ENCODE measurements around the gene DPY19L1.
"Not testable (repeated sequence)": the region's sequence is repeated elsewhere in the genome, so short reads cannot be mapped to it uniquely, and the experiment has no call there.

The DPY19L1 gene

DNA sequence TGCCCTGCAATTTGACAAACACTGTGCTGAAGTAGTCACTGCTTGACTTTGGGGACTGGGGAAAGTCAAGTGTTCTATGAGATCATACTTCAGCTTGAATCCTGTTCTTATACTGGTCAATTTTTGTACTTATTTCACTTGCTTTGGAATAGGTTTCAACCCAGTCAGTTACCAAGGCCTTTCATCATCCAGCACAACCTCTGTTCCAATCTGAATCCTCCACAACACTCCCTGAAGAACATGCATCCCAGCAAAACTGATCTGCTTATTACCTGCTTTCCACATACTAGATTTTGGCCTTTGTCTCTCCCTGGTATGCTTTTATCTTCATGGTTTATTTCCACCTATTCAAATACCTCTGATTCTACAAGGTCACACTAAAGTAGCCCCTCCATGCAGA is 29.5 kb downstream of the DPY19L1 start:
- POLR2A ChIA-PET = no interaction called here
- DNase-seq (ENCODE audit: extremely low spot score) = no peak
- TF ChIP-seq FOXK2 (IDR thresholded peaks at IDR 0.05) (no peak), L3MBTL2 (conservative IDR thresholded peaks at IDR 0.05) (no peak), ARNT (IDR thresholded peaks at IDR 0.05) (no peak), FOXA1 (IDR thresholded peaks at IDR 0.05) (no peak), HDGF (IDR thresholded peaks at IDR 0.05; ENCODE audit: borderline replicate concordance) (no peak), ZNF384 (IDR thresholded peaks at IDR 0.05) (no peak), CTBP1 (IDR thresholded peaks at IDR 0.05; ENCODE audit: borderline replicate concordance) (no peak), PKNOX1 (IDR thresholded peaks at IDR 0.05) (no peak), FOXM1 (IDR thresholded peaks at IDR 0.05; ENCODE audit: borderline replicate concordance) (no peak), ELF4 (IDR thresholded peaks at IDR 0.05) (no peak), BHLHE40 (IDR thresholded peaks at IDR 0.05; ENCODE audit: borderline replicate concordance) (no peak)
- CTCF ChIA-PET = no interaction called here

GRCh38 chr7:35004531-35005095 is 32.7 kb downstream of the DPY19L1 start:
- ChIA-PET POLR2A (no interaction called here), CTCF (no interaction called here)
- peak; percentile 63 for TF ChIP-seq PKNOX1 (IDR thresholded peaks at IDR 0.05)
- TF ChIP-seq CTBP1 (IDR thresholded peaks at IDR 0.05; ENCODE audit: borderline replicate concordance) = no peak
- DNase-seq (ENCODE audit: extremely low spot score) = no peak

- DNase-seq (ENCODE audit: extremely low spot score) = no peak
- TF ChIP-seq FOXK2 (IDR thresholded peaks at IDR 0.05) = no peak
- no peak for TF ChIP-seq ELF4 (IDR thresholded peaks at IDR 0.05)
- TF ChIP-seq LEF1 (IDR thresholded peaks at IDR 0.05; ENCODE audit: borderline replicate concordance) = no peak
- TF ChIP-seq SP1 (IDR thresholded peaks at IDR 0.05) = no peak
- no peak for TF ChIP-seq CTBP1 (IDR thresholded peaks at IDR 0.05; ENCODE audit: borderline replicate concordance)
- no peak for TF ChIP-seq L3MBTL2 (conservative IDR thresholded peaks at IDR 0.05)
- no peak for TF ChIP-seq PKNOX1 (IDR thresholded peaks at IDR 0.05)
- ChIA-PET POLR2A (no interaction called here), CTCF (no interaction called here)
Measured at GRCh38 chr7:35003679-35004303, 33.5 kb downstream of the DPY19L1 start.

DNA sequence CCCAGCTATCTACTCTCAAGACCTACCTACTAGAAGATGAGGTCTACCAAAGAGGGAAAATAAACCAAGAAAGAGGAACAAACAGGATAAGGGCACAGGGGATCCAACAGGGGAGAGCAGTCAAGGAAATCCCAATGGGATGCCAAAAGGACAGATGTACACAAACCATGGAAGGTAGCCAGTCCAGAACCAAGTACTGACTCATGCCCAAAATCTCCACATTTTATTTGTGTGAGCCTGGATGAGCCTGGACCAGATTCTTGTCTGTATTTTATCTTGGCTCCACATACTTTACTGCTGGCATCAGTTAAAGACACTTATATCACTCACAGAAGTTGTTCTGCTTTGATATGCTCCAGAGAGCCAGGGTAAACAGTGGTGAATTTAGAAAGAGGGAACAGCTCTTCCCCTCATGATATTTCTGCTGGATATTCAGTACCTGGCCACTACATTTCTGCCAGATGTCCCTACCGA is 34.1 kb downstream of the DPY19L1 start:
- CTCF ChIA-PET; POLR2A ChIA-PET; DNase-seq (ENCODE audit: extremely low spot score): not testable (repeated sequence)

GRCh38 chr7:34998335-34998734 is 39.0 kb downstream of the DPY19L1 start:
- CTCF ChIA-PET; POLR2A ChIA-PET; DNase-seq (ENCODE audit: extremely low spot score): not testable (repeated sequence)

DNA sequence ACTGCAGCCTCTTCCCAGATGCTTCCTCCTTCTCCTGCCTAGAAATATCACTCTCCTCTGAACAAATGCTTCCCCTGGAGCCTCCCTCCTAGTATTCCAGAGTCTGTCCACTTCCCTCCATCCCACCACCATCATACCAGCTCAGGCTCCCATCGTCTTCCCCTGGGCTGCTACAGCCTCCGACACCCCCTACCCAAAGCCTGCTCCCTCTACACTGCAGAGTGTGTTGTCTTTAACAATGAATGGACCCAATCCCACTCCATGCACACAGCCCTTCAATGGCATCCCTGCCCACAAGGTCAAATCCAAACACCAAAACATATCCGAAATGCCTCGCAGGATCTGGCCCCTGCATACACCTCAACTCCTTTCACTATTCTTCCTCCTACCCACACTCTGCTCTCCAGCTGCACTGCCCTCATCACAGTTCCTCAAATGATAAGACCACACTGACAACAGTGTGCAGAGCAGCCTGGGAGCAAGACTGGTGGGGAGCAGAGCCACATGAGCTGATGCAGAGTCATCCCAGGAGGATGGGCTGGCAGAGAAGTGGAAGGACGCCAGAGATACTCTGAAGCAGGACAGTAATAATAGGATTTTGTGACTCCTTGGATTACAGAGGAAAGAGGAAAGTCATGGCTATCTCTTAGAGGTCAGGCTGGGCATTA is 40.7 kb downstream of the DPY19L1 start:
- POLR2A ChIA-PET; CTCF ChIA-PET; DNase-seq (ENCODE audit: extremely low spot score): not testable (repeated sequence)

DNA sequence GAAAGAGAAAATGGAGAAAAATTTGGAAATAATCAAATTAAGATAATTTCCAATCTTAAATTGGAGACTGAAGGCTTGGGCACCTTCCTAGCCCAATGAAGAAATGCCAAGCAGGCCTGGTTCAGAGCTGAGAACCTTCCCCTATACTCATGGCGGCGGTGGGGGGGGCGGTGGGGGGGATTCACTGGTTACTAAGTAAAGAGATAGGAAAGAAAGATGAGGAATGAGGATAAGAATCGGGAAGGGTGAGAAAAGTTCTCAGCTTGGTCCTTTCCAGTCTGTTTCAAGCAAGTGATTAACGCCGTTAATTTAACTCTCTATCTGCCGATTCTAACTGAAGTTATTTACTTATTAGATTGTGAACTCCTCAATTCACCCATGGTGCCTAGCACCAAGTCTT is 41.5 kb downstream of the DPY19L1 start:
- POLR2A ChIA-PET = no interaction called here
- CTCF ChIA-PET = no interaction called here
- no peak for TF ChIP-seq FOXM1 (IDR thresholded peaks at IDR 0.05; ENCODE audit: borderline replicate concordance)
- TF ChIP-seq BHLHE40 (IDR thresholded peaks at IDR 0.05; ENCODE audit: borderline replicate concordance) = no peak
- no peak for TF ChIP-seq SP1 (IDR thresholded peaks at IDR 0.05)
- TF ChIP-seq SUZ12 (IDR thresholded peaks at IDR 0.05) = no peak
- TF ChIP-seq ARNT (IDR thresholded peaks at IDR 0.05) = no peak
- no peak for TF ChIP-seq CTBP1 (IDR thresholded peaks at IDR 0.05; ENCODE audit: borderline replicate concordance)
- TF ChIP-seq TARDBP (IDR thresholded peaks at IDR 0.05) = no peak
- TF ChIP-seq FOXK2 (IDR thresholded peaks at IDR 0.05) = no peak
- no peak for TF ChIP-seq HDGF (IDR thresholded peaks at IDR 0.05; ENCODE audit: borderline replicate concordance)
- TF ChIP-seq ZNF384 (IDR thresholded peaks at IDR 0.05) = no peak
- no peak for TF ChIP-seq PKNOX1 (IDR thresholded peaks at IDR 0.05)
- TF ChIP-seq NFRKB (IDR thresholded peaks at IDR 0.05) = no peak
- TF ChIP-seq ELF4 (IDR thresholded peaks at IDR 0.05) = no peak
- no peak for TF ChIP-seq LEF1 (IDR thresholded peaks at IDR 0.05; ENCODE audit: borderline replicate concordance)
- no peak for TF ChIP-seq FOXA1 (IDR thresholded peaks at IDR 0.05)
- no peak for TF ChIP-seq L3MBTL2 (conservative IDR thresholded peaks at IDR 0.05)
- DNase-seq (ENCODE audit: extremely low spot score) = no peak
